ENCODE measurements around the gene R3HDM4.

Gene R3HDM4

GRCh38 chr19:873561-874041, 39.4 kb downstream of the R3HDM4 start:
- DNase-seq (ENCODE audit: low spot score): no peak

- DNase-seq (ENCODE audit: low spot score): no peak
These were observed 39.9 kb downstream of the R3HDM4 start for GRCh38 chr19:873084-873483.

GRCh38 chr19:872266-872951, 40.6 kb downstream of the R3HDM4 start:
- no peak for DNase-seq (ENCODE audit: low spot score)

GRCh38 chr19:871446-872265, 41.4 kb downstream of the R3HDM4 start:
- no peak for DNase-seq (ENCODE audit: low spot score)

GRCh38 chr19:870963-871401, 42.0 kb downstream of the R3HDM4 start:
- no peak for DNase-seq (ENCODE audit: low spot score)

GRCh38 chr19:870314-870713, 42.7 kb downstream of the R3HDM4 start:
- DNase-seq (ENCODE audit: low spot score): no peak

GRCh38 chr19:869245-870177, 43.5 kb downstream of the R3HDM4 start:
- no peak for DNase-seq (ENCODE audit: low spot score)

- no peak for DNase-seq (ENCODE audit: low spot score)
These were observed 44.4 kb downstream of the R3HDM4 start for GRCh38 chr19:868458-869244.

GRCh38 chr19:867855-868457, 45.1 kb downstream of the R3HDM4 start:
- no peak for DNase-seq (ENCODE audit: low spot score)

- no peak for DNase-seq (ENCODE audit: low spot score)
These were observed 45.7 kb downstream of the R3HDM4 start for GRCh38 chr19:867301-867793.

GRCh38 chr19:866769-867300, 46.2 kb downstream of the R3HDM4 start:
- no peak for DNase-seq (ENCODE audit: low spot score)

GRCh38 chr19:863315-863620, 49.8 kb downstream of the R3HDM4 start:
- no peak for DNase-seq (ENCODE audit: low spot score)

GRCh38 chr19:862581-863314, 50.3 kb downstream of the R3HDM4 start:
- DNase-seq (ENCODE audit: low spot score): no peak

- no peak for DNase-seq (ENCODE audit: low spot score)
These were observed 51.1 kb downstream of the R3HDM4 start for GRCh38 chr19:861756-862580.

- no peak for DNase-seq (ENCODE audit: low spot score)
These were observed 51.8 kb downstream of the R3HDM4 start for GRCh38 chr19:861141-861755.

- DNase-seq (ENCODE audit: low spot score): no peak
These were observed 53.9 kb downstream of the R3HDM4 start, which contains the start of gene CFD for GRCh38 chr19:858868-859843. TSS of gene CFD (plus strand) at chr19:859664. CDS start at chr19:859690, 26 bp downstream.

GRCh38 chr19:858284-858683, 54.7 kb downstream of the R3HDM4 start:
- no peak for DNase-seq (ENCODE audit: low spot score)
